ENCODE measurements around the gene RNPEP. TPM values are rescaled to one million over a fixed set of nuclear protein-coding genes. Genes with fewer than 3 reads are reported as not detected.

The RNPEP gene
- total and polyA plus RNA-seq, 2 of the 13 experiments (the other 11 are each of a cell fraction or from before 2014, with no cell fraction given) = 20.6 to 38.4 TPM

- TF ChIP-seq PATZ1 (CRISPR knock-in tag; IDR thresholded peaks at IDR 0.05) (peak; percentile 52; the same call in 1 of the 2 replicates), FOSL1 (CRISPR knock-in tag; IDR thresholded peaks at IDR 0.05; ENCODE audit: borderline replicate concordance) (no peak), RELA (CRISPR knock-in tag; IDR thresholded peaks at IDR 0.05) (no peak), THRA (CRISPR knock-in tag; IDR thresholded peaks at IDR 0.05; ENCODE audit: borderline replicate concordance) (peak; percentile 72; the same call in 1 of the 2 replicates), SOX6 (IDR thresholded peaks at IDR 0.05) (no peak), SOX6 (CRISPR knock-in tag; IDR thresholded peaks at IDR 0.05) (peak; percentile 61; the same call in 1 of the 2 replicates), ZNF788 (CRISPR knock-in tag; IDR thresholded peaks at IDR 0.05; ENCODE audit: borderline replicate concordance) (no peak), ZBTB25 (CRISPR knock-in tag; IDR thresholded peaks at IDR 0.05) (peak; percentile 45; the same call in 1 of the 2 replicates), ZNF276 (CRISPR knock-in tag; IDR thresholded peaks at IDR 0.05; ENCODE audit: low read depth) (no peak), IKZF5 (CRISPR knock-in tag; IDR thresholded peaks at IDR 0.05) (peak; percentile 61; the same call in 1 of the 2 replicates), HMG20A (CRISPR knock-in tag; IDR thresholded peaks at IDR 0.05; ENCODE audit: borderline replicate concordance) (peak; percentile 60; the same call in 1 of the 2 replicates), ZNF687 (CRISPR knock-in tag; IDR thresholded peaks at IDR 0.05) (peak; percentile 73), KDM2A (CRISPR knock-in tag; IDR thresholded peaks at IDR 0.05; ENCODE audit: borderline replicate concordance, low read depth) (peak; percentile 63)
These were observed 63.8 kb downstream of the RNPEP start (continued) for GRCh38 chr1:202046227-202046626.

All from HepG2 (cell line).